NCI-H82 treated with DMSO at 0.1 percent for 48 hours (cell line): ENCODE results near the gene TGFB1.
"Not testable (repeated sequence)": the region's sequence is repeated elsewhere in the genome, so short reads cannot be mapped to it uniquely, and the experiment has no call there.

Experiments
- DNase-seq: peaks from one replicate; lab custom pipeline; 2025; ENCODE audit not compliant: unreplicated experiment; lab: John Stamatoyannopoulos, UW

TGFB1 gene

DNA sequence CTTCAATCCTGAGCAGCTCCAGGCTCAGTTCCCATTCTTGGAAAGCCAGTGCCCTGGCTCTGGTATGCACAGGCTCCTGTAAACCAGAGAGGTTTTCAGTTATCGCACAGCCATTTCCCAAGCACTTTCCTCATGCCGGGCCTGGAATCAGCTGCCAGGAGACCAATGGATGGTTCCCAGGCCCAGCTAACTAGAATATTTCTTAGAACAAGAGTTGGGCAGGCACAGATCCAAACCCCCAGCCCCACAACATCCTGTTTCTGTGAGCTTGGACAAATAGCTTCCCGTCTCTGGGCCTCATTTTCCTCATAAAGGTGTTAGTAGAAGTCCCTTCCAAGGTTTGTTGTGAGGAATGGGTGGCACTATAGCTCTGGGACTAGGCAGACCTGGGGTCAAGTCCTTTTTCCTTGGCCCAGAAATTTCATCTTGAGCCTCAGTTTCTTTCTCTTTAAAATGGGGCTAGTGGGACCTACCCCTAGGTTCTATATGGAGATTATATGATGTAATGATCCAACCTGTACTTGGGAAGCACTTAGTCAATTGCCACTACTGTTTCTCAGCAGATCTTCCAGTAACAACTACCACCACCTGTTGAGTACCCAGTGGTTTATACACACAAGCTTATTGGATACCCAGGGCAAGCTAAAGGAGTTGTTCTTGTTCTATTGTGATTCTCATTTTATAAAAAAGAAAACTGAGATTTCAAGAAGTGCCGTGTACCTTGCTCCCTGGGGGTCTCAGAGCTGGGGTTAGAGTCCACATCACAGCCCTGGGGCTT, 48.8 kb downstream of the TGFB1 start:
- no peak for DNase-seq

DNA sequence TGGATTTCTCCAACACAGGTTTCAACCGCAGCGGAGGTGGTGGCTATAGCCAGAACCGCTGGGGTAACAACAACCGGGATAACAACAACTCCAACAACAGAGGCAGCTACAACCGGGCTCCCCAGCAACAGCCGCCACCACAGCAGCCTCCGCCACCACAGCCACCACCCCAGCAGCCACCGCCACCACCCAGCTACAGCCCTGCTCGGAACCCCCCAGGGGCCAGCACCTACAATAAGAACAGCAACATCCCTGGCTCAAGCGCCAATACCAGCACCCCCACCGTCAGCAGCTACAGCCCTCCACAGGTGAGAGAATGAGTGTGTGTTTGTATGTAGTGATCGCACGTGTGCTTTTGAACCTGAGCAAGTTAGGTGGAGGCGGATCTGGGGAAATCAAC, 49.8 kb downstream of the TGFB1 start:
- no peak for DNase-seq

DNA sequence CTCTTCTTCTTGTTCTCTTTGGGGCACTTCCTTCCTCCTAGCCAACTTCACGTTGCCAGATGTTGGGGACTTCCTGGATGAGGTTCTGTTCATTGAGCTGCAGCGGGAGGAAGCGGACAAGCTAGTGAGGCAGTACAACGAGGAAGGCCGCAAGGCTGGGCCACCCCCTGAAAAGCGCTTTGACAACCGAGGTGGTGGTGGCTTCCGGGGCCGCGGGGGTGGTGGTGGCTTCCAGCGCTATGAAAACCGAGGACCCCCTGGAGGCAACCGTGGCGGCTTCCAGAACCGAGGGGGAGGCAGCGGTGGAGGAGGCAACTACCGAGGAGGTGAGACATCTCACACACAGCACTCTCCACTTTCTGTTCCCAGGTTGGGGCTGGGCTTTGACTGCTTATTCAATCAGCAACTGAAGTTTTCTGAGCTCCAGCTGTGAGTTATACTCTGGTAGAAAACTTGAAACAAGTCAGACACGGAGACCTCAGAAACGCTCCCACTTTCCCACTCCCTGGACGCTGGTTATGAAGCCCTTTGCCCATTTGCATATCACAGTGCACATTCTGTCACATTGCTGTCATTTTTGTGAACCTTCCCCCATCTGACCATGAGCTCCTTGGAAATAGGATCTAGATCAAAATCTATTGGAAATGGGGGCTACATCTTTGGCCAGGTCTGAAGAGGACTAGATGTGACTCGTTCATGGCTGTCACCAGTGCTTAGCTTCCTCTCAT, 50.9 kb downstream of the TGFB1 start:
- no peak for DNase-seq

DNA sequence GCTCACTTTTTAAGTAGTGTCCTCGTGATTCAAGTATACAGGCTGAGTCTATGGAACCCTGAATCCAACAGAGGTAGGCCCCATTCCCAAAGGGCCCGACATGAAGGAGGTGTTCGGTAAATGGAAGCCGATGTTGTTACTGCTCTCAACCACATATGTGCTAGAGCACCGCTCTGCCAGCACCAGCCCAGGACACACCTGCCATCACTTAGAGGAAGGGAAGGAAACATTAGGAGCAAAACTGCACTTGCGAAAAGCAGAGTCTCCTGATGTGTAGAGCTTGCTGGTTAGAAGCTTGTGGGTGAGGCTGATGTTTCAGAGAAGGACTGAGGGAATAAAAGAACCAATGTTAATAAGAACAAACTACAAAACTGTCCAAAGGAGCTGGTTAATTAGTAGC, 53.2 kb downstream of the TGFB1 start:
- DNase-seq = no peak

DNA sequence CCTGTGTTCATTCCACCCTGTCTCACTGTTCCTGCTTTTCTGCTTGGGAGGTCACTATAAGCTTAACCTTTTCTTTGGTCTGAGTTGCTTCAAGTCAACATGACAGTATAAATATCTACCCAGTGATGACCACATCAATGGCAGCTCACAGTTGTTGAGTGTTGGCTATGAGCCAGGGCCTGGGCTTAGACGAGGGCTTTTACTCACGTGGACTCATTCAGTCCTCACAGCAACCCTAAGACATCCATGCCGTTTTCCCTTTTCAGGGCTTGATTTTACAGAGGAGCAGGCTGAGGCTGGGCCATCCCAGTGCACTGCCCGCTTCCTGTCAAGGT, 54.0 kb downstream of the TGFB1 start:
- DNase-seq = no peak

DNA sequence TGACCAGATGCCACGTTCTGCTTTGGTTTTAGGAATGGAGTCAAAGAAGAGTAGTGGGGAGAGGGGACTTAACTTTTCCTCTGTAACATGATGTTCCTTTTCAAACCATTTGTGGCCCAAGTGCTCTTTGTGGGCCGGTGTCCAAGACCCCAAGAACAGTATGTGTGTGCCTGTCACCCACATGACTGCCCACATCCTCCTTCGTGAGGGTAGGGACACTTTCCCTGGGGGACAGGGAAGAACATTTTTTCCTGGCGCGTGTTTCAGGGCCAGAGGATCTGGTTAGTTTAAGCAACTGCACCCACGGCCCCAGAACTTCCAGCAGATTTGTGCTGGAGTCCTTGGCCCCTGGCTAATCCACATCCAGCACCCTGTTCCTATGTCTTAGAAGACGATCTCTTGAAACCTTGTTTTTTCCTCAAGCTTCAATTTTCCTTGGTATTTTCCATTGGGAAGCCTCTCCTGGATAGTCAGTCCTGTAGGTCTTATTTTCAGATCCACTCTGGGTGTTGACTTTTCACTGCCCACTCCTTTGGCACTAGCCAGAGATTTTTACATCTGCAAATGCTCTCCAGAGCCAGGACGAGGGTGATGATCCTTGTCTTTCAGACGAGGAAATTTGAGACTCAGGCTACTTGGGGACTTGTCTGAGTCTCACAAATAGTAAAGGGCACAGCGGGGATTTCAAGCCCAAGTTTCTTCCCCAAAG, 54.5 kb downstream of the TGFB1 start:
- DNase-seq = no peak

DNA sequence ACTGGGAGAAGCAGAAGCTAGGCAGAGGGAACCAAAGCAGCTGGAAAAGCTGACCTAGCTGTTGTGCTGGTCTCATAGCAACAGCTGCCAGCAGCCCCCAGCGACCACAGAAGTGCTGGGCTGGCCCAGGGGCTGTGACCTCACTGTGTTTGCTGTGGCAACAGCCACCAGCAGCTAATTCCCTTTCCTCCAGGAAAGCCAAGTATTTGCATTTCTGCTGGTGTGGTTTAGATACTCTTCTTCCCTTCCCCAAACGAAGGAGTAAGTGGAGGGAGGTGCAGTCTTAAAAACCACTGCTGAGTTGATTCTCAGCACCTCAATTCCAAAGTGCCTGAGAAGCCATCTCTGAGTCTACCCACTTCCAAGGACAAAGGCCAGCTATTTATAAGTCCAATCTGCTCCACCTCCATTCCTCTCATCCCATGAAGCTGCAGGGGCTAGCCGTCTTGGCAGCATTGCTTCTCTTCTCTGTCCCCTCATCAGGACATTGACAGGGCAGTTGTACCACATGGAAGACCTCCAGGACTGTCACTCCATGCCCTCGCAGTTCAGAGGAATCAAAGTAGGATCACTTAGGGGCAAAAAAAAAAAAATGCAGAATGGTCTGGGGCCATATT, 55.3 kb downstream of the TGFB1 start:
- no peak for DNase-seq

DNA sequence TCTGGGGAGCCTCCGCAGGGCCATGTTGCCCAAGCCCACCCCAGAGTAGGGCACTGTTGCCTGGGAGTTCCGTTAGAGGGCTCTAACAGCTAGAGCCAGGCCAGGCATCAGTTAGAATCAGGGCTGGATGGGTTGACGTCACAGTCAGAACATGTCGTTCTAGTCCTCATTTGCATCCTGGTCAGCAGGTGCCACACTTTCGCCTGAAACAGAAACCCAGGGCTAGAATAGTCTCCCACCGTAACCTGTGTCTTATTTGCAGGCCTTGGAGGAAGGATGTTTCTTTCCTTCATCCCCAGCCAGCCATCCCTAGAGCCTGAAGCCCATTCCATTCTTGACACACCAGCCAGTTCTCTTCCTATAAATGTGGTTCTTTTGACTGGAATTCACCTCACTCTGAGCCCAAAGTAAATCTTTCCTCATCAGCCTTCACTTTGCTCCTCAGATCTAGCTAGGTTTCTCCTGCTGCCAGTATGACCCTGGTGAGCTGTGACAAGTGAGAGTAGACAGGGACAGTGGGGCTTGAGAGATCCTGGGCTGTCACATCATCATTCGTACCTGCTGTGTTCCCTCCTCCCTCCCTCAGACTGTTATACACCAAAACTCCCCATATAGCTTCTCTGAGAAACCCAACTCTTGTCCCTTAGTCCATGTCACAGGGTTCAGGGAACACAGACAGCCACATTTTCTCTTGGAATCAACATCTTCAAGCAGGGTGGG, 55.9 kb downstream of the TGFB1 start:
- no peak for DNase-seq

DNA sequence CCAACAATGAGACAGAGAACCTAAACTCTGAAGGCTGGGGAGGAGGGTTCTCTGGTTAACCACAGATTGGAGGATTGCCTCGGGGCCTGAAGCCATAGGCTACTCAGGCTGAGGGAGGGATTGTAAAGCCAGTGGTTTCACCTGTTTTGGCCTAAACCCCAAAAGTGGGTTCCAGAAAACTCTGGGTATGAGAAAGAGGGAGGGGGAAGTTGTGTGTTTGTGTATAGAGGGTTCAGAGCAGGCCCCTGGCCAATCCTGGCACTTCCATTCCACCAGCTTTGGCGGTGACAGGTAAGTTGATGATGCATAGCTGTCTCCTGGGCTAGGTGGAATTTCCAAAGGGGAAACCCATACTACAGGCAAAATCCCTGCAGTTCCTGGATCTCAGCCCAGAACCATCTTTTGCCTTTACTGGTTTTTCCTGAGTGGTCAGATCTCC, 57.3 kb downstream of the TGFB1 start:
- DNase-seq = no peak

DNA sequence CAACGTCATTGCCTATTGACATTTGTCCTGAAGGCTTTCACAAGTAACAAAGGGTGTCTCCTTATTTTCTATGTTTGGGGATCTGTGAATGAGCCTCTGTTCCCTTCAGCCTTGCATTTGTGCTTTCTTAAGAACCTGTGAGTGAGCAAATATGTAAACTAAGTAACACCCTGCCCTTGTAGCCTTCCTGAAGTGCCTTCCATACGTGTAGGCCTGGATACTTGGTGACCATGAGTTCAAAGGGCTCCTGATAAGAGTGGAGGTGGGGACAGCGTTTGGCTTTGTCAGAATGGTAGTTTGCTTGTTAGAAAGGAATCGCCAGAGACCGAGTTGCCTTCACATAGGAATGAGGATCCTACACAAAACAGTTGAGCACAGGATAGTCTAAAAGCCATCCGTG, 58.2 kb downstream of the TGFB1 start:
- DNase-seq = no peak

DNA sequence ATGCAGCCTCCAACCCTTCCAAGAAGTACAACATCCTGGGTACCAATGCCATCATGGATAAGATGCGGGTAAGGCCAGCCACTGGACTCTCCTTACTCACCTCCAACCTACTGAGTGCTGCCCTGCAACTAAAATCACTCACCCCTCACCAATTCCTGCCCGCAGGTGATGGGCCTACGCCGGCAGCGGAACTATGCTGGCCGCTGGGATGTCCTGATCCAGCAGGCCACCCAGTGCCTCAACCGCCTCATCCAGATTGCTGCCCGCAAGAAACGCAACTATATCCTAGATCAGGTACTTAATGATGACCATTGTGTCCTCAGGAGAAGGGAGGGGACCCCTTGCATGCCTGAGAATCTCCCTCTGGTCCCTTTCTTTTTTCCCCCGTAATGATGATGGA, 59.3 kb downstream of the TGFB1 start:
- DNase-seq = no peak

DNA sequence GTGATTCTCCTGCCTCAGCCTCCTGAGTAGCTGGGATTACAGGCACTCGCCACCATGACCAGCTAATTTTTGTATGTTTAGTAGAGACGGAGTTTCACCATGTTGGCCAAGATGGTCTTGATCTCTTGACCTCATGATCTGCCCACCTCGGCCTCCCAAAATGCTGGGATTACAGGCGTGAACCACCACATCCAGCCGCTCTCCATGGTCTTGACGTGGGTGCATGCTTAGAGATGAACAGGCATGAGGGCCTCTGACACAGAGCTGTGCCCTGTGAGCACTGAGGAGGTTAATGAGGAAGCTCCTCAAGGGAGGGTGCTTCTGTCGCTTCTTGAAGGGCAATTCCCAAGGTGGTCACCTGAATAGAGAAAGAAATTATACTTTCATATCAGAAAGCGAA, 63.9 kb downstream of the TGFB1 start:
- DNase-seq = not testable (repeated sequence)

DNA sequence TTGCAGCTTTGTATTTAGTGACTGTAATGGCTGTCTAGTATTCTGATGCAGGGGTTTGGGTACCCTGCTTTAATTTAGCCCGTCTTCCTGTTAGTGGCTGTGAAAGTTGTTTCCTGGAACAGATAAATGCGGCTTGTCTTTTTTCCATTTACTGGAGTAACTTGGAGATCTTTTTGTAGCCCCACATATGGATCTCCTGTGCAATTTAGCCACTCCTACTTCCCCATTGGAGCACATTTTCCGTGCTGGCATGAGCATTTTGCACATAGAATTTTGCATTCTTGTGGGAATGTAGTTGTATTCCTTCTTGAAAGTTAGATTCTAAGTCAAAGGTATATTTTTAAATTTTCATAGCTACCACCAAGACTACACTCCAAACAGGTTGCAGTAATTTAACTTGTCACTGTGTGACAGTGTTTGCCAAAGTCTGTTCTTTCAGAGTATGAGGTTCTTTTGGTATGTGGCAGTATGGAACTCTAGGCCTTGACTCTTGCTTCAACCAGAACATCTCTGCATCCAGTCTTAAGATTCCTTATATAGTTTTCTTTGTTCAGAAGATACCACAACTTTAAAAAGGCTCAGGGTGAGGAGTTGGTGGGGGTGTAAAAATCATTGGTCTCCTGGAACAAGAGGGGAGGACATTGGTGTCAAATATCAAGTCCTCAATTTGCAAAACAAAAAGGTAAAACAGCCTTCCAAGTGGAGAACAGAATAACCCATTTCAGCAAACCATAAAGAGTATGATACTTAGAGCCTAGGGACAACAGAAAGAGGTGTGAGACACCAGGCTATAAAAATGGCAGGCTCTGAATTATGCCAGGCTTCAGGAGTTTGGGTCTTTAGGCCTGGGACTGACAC, 64.8 kb downstream of the TGFB1 start:
- DNase-seq = no peak
